Fibroblast of skin of right biceps (primary cell): ENCODE data around the gene VDAC1.

Experiments
- DNase-seq: peaks from one replicate; pipeline ENCODE4 v3.0.0-alpha.2; 2013

The VDAC1 gene

GRCh38 chr5:133921979-133922378 lies 82.8 kb downstream of the VDAC1 start:
- DNase-seq, result no peak
